Brain pericyte (primary cell): ENCODE data around the gene TM4SF5.

Experiments used
- DNase-seq: peaks from one replicate; pipeline ENCODE4 v3.0.0-alpha.2; 2012; ENCODE audit warnings: low read depth, low spot score

TM4SF5 gene

DNA sequence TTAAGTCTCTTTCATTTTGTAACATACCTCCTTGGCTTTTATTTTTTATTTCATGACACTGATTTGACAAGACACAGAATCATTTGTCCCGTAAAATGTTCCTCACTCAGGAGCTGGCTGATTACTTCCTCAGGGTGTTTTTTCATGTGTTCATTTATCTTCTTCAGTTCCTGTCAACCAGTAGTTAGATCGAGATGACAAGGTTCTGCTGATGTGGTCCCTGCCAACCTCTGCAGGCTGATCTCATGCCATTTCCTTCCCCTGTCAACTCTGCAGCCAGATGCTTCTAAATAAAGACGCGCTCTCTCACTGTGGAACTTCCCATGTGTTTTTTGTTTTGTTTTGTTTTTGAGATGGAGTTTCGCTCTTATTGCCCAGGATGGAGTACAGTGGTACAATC, 23.8 kb upstream of the TM4SF5 start:
- DNase-seq: no peak

- DNase-seq: no peak
Observed at GRCh38 chr17:4748686-4749085, 23.0 kb upstream of the TM4SF5 start.

- no peak for DNase-seq
Observed at GRCh38 chr17:4750606-4751005, 21.1 kb upstream of the TM4SF5 start.

DNA sequence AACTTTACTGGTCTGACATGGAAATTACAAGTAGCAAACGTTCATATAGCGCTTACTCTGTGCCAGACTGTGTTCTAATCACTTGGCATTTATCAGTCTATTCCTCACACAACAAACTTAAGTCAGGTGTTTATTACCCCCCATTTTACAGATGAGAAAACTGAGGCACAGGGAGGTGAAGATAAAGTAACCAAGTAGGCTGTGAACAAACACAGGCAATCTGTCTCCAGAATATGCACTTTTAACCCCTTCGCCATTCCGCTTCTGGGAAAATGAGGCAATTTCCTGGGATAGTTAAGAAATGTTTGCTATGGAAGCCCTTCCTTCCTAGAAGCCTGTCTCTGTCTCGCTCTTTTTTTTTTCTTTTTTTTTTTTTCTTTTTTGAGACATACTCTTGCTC, 19.8 kb upstream of the TM4SF5 start:
- no peak for DNase-seq

DNA sequence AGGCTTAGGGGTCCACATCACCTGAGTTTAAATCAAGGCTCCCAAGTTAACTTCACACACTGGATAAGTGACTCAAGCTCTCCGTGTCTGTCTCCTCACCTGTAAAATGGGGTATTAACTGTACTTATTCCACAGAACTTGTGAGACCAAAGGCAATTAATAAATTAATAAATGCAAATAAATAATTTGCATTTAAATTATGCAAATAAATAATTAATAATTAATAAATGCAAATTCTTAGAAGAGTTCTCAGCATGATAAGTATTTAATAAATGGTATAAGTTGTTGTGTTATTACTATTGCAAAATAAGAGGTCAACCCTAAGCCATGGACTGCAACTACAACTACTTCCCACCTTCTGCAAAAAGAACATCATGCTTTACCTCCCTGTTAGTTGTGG, 18.3 kb upstream of the TM4SF5 start:
- no peak for DNase-seq

- no peak for DNase-seq
Observed at GRCh38 chr17:4759776-4760236, 11.9 kb upstream of the TM4SF5 start.

- DNase-seq: no peak
Observed at GRCh38 chr17:4764595-4764994, 7.1 kb upstream of the TM4SF5 start.

- no peak for DNase-seq
Observed at GRCh38 chr17:4766201-4766600, 5.5 kb upstream of the TM4SF5 start.

DNA sequence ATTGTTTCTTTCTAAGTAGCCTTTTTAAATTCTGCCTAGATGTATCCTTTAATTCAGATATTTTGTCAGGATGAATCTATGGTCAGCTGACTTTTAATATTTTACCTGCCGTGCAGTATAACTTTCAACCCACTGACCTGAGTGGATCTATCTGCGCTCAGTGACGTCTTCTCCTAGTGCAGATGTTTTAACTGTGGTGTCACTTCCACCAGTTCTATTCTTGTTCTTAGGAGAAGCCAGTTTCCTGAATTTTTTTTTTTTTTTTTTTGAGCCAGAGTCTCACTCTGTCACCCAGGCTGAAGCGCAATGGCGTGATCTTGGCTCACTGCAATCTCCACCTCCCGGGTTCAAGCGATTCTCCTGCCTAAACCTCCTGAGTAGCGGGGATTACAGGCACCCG, 5.0 kb upstream of the TM4SF5 start:
- DNase-seq: no peak

DNA sequence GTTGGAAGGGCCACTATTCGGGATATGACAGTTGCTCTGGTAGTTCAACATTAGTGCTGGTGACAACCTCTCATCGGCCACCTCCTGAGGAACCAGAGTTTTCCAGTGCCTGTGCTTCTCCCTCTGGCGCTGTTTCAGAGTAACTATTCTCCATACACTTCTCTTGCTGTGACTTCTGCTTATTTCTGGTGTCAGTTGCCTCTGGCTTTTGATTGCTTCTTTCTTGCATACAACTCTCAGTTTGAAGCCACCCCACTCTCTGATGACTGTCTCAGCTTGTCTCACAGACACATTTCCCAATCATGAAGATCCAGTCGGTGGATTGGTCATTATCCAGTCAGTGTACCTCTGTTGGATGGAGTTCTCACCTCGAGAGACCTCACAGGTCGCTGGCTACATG, 3.4 kb upstream of the TM4SF5 start:
- no peak for DNase-seq

DNA sequence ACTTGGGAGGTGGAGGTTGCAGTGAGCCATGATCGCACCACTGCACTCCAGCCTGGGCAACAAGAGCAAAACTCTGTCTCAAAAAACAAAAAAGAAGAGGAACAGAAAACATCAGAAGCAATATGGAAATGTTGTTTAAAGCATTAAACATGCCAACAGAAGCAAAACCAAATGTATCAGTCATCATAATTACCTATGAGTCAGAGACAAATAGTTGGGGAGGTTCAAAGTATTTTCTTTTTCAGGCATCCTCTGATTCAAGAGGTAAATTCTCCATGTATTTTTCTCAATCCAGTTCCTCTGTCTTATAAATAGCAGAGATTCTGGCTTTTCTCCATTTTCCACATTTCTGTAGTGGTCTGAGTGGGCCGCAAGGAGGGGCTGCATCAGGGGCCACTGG, 2.1 kb upstream of the TM4SF5 start:
- DNase-seq: no peak

GRCh38 chr17:4772235-4772613, 538 bp downstream of the TM4SF5 start:
- no peak for DNase-seq

GRCh38 chr17:4777969-4778760, 6.5 kb downstream of the TM4SF5 start:
- DNase-seq: no peak

- DNase-seq: no peak
Observed at GRCh38 chr17:4780325-4780955, 8.8 kb downstream of the TM4SF5 start.

- DNase-seq: no peak
Observed at GRCh38 chr17:4782652-4783051, 11.0 kb downstream of the TM4SF5 start.

DNA sequence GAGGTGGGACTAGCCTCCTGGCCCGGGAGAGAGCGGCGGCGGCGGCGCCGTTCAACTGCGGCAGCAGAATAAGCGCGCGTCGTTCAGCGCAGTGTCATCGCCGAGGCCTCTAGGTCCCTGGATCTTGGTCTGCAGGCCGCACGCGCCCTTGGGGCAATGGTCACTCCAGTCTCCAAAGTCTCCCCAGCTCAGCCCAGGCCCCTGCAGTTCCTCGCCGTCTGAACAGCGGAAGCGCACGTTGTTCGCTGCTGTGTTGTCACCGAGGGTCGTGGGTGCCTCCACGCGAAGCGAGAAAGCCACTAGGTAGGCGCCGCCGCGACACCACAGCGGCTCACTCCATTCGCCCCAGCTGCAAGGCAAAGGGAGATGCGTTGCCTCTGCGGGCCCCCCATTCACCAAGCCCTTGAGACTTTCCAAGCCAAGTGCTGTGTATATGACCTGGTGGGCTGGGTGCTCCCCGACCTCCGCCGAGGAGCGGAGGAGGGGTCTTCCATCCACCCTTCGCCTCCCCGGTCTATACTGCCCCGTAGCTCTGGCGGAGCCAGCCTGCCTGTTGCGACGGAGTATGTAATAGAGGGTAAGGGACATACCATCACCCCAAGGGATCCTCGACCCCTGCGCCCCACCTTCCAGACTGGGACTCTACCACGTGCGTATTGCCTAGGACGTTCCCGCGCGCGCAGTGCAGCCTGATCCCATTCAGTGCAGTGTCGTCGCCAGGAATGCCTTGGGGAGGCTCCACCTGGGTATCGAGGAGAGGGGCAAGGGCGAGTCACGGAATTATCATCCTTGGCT, 13.8 kb downstream of the TM4SF5 start:
- no peak for DNase-seq

DNA sequence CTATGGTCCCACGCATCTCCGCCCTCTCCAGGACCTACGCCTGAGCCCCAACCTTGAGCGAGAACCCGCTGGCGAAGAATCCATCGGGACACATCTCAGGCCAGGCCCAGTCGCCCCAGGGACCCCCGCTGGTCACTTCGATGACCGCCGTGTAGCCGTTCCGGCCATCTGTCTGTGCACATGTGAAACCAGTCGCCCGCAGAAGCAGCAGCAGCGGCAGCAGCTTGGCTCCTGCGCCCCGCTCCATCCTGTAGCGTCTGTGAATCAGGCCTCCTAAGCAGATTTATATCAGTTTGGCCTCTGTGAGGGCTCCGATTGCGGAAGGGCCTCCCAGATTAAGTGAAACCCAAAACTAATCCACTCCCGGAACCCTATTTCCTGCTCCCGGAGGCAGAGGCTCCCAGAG, 14.4 kb downstream of the TM4SF5 start, which contains the start of gene VMO1:
TSS of gene VMO1 (minus strand) at position 259 of the 406 bp plus-strand sequence. CDS start at position 247, 12 bp downstream.
- no peak for DNase-seq

GRCh38 chr17:4786516-4786915, 14.8 kb downstream of the TM4SF5 start:
- no peak for DNase-seq

DNA sequence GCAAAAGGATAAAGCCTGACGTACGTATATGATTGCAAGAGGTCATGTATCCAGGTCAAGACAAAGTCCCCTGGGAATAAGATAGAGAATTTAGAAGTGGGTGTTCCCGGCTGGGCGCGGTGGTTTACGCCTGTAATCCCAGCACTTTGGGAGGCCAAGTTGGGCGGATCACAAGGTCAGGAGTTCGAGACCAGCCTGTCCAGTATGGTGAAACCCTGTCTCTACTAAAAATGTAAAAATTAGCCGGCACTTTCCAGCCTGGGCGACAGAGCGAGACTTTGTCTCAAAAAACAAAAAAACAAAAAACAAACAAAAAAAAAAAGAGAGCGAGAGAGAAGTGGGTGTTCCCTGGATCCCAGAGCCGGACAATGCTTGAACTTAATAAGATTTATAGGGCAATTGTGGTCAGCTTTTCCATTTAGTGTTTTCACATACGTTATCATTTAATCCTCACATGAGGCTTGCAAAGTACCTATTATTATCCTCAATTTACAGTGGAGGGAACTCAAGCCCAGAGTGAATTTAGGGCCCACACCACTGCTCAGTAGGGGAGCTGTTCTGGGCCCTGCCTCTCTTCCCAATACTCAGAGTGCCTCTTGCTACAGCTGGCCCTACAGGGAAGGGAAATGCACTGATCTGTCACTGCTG, 16.6 kb downstream of the TM4SF5 start:
- DNase-seq: no peak

DNA sequence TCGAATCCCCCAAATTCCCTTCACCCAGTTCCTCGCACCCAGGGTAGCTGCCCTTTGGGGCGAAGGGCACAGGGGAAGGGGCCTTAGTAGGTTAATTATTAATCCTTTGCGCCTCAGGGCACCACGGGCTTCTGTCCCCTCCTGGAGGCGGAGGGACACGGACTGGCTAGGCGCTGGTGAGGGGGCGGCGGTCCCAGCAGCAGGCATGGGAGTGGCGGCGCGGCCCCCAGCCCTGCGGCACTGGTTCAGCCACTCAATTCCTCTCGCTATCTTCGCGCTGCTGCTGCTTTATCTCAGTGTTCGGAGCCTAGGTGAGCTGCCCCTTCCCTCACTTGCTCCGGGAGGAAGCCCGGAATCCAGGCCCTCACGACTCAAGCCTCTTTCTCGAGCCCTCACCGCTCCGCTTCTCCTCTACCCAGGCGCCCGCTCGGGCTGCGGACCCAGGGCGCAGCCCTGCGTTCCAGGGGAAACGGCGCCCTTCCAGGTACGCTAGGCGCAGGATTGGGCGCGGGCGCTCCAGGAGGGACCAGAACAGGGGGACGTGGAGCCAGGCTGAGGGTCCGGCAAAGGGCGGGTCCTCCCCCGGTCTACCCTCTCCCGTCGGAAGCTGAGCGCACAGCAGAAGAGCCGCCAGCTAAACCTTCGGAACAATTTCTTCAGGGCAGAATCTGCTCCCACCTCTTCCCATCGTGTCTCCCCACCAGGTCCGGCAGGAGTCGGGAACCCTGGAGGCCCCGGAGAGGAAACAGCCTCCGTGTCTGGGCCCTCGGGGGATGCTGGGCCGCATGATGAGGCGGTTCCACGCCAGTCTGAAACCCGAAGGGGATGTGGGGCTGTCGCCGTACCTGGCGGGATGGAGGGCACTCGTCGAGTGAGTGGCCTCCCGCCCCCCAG, 17.4 kb downstream of the TM4SF5 start, which contains the start of gene GLTPD2:
TSS of gene GLTPD2 (plus strand) at position 158 of the 894 bp plus-strand sequence. CDS start at position 206, 48 bp downstream.
- DNase-seq: no peak

DNA sequence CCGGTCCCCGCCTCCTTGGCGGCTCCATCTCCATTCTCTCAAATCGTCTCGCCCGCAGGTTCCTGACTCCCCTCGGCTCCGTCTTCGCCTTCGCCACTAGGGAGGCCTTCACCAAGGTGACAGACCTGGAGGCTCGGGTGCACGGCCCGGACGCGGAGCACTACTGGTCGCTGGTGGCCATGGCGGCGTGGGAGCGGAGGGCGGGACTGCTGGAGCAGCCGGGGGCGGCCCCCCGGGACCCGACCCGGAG, 17.9 kb downstream of the TM4SF5 start:
- DNase-seq: no peak
